Left renal cortex interstitium (tissue), 4 donors: Measurements from ENCODE around the gene TMEM238. TPM values are rescaled to one million over a fixed set of nuclear protein-coding genes. Genes with fewer than 3 reads are reported as not detected.

Source experiments
- DNase-seq, 4 donors: peaks; one replicate each; pipeline ENCODE4 v3.0.0-alpha.2; 2013; ENCODE audit warnings: low read depth in 4 of 4, low spot score in 2 of 4, missing footprints in 1 of 4
- polyA plus RNA-seq, 4 donors: library from polyadenylated mRNA; unstranded; fragments of 120-200 nt; gene quantifications; one replicate each; pipeline ENCODE4 v1.2.1, GENCODE V29; 2013; ENCODE audit not compliant: insufficient read length in 4 of 4

TMEM238 gene
- polyA plus RNA-seq, 4 donors = 0.18 to 2.4 (median 1.0) TPM

GRCh38 chr19:55362174-55362989 lies 21.7 kb downstream of the TMEM238 start:
- no peak for DNase-seq

- DNase-seq = no peak
Measured at GRCh38 chr19:55360902-55361301, 23.2 kb downstream of the TMEM238 start.

- DNase-seq = no peak
Measured at GRCh38 chr19:55358943-55359908, 24.9 kb downstream of the TMEM238 start.

GRCh38 chr19:55358493-55358892 lies 25.6 kb downstream of the TMEM238 start:
- DNase-seq = no peak

- no peak for DNase-seq
Measured at GRCh38 chr19:55355213-55355821, 28.8 kb downstream of the TMEM238 start.

- DNase-seq = no peak
Measured at GRCh38 chr19:55354698-55355212, 29.3 kb downstream of the TMEM238 start, which contains the start of gene COX6B2. TSS of gene COX6B2 (minus strand) at chr19:55354719. CDS start at chr19:55354521, 198 bp downstream.

- DNase-seq = no peak
Measured at GRCh38 chr19:55353803-55354697, 30.0 kb downstream of the TMEM238 start.

- DNase-seq = no peak
Measured at GRCh38 chr19:55353356-55353802, 30.7 kb downstream of the TMEM238 start.

- DNase-seq = no peak
Measured at GRCh38 chr19:55352549-55353145, 31.4 kb downstream of the TMEM238 start.

GRCh38 chr19:55352040-55352439 lies 32.1 kb downstream of the TMEM238 start:
- DNase-seq = no peak

- no peak for DNase-seq
Measured at GRCh38 chr19:55350620-55351315, 33.3 kb downstream of the TMEM238 start.

- no peak for DNase-seq
Measured at GRCh38 chr19:55348317-55349034, 35.6 kb downstream of the TMEM238 start.

- no peak for DNase-seq
Measured at GRCh38 chr19:55347442-55348009, 36.6 kb downstream of the TMEM238 start.

- no peak for DNase-seq
Measured at GRCh38 chr19:55346725-55347441, 37.2 kb downstream of the TMEM238 start.

GRCh38 chr19:55345818-55346724 lies 38.0 kb downstream of the TMEM238 start:
- no peak for DNase-seq
